ENCODE measurements around the gene CDH13.

CDH13 gene

GRCh38 chr16:83266848-83267553, 640.2 kb downstream of the CDH13 start:
- TF ChIP-seq SPI1 (IDR thresholded peaks at IDR 0.05; ENCODE audit: borderline replicate concordance, low read depth) (no peak), CTCF (IDR thresholded peaks at IDR 0.05; ENCODE audit: insufficient read depth, low read length) (no peak), REST (IDR thresholded peaks at IDR 0.05; ENCODE audit: insufficient replicate concordance, low read depth) (no peak), GABPA (IDR thresholded peaks at IDR 0.05; ENCODE audit: low read depth) (no peak), POLR2AphosphoS5 (IDR thresholded peaks at IDR 0.05; ENCODE audit: low read depth) (no peak)
- Histone ChIP-seq H3K27ac (replicated peaks) (no peak overlapping the region), H3K27me3 (ENCODE audit: insufficient read depth, poor library complexity, severe bottlenecking) (no peaks in the 10 kb centered on the region), H3K4me3 (replicated peaks; ENCODE audit: insufficient read depth, low read length) (no peak overlapping the region)
- DNase-seq (ENCODE audit: low read depth in 1 of 2, low spot score in 1 of 2), result no peak

- Histone ChIP-seq H3K27ac (replicated peaks) (no peak overlapping the region), H3K4me3 (replicated peaks; ENCODE audit: insufficient read depth, low read length) (no peak overlapping the region), H3K27me3 (ENCODE audit: insufficient read depth, poor library complexity, severe bottlenecking) (no peaks in the 10 kb centered on the region)
- TF ChIP-seq GABPA (IDR thresholded peaks at IDR 0.05; ENCODE audit: low read depth) (no peak), POLR2AphosphoS5 (IDR thresholded peaks at IDR 0.05; ENCODE audit: low read depth) (no peak)
- no peak for DNase-seq (ENCODE audit: low read depth in 1 of 2, low spot score in 1 of 2)
Observed at GRCh38 chr16:83268169-83268568, 641.4 kb downstream of the CDH13 start.

GRCh38 chr16:83269048-83269447, 642.3 kb downstream of the CDH13 start:
- Histone ChIP-seq H3K27me3 (ENCODE audit: insufficient read depth, poor library complexity, severe bottlenecking) (no peaks in the 10 kb centered on the region), H3K27ac (replicated peaks) (no peak overlapping the region), H3K4me3 (replicated peaks; ENCODE audit: insufficient read depth, low read length) (no peak overlapping the region)
- TF ChIP-seq REST (IDR thresholded peaks at IDR 0.05; ENCODE audit: insufficient replicate concordance, low read depth) (no peak), GABPA (IDR thresholded peaks at IDR 0.05; ENCODE audit: low read depth) (no peak), SPI1 (IDR thresholded peaks at IDR 0.05; ENCODE audit: borderline replicate concordance, low read depth) (no peak), POLR2AphosphoS5 (IDR thresholded peaks at IDR 0.05; ENCODE audit: low read depth) (no peak), CTCF (IDR thresholded peaks at IDR 0.05; ENCODE audit: insufficient read depth, low read length) (no peak)
- DNase-seq (ENCODE audit: low read depth in 1 of 2, low spot score in 1 of 2), result no peak

GRCh38 chr16:83269541-83269940, 642.8 kb downstream of the CDH13 start:
- TF ChIP-seq REST (IDR thresholded peaks at IDR 0.05; ENCODE audit: insufficient replicate concordance, low read depth), result no peak
- no peak for TF ChIP-seq POLR2AphosphoS5 (IDR thresholded peaks at IDR 0.05; ENCODE audit: low read depth)
- TF ChIP-seq SPI1 (IDR thresholded peaks at IDR 0.05; ENCODE audit: borderline replicate concordance, low read depth), result no peak
- no peak for TF ChIP-seq GABPA (IDR thresholded peaks at IDR 0.05; ENCODE audit: low read depth)
- TF ChIP-seq CTCF (IDR thresholded peaks at IDR 0.05; ENCODE audit: insufficient read depth, low read length), result no peak
- Histone ChIP-seq H3K27me3 (ENCODE audit: insufficient read depth, poor library complexity, severe bottlenecking) (no peaks in the 10 kb centered on the region), H3K27ac (replicated peaks) (no peak overlapping the region), H3K4me3 (replicated peaks; ENCODE audit: insufficient read depth, low read length) (no peak overlapping the region)
- no peak for DNase-seq (ENCODE audit: low read depth in 1 of 2, low spot score in 1 of 2)
